Measurements from ENCODE around the gene KRTAP10-8.
"Not testable (repeated sequence)": the region's sequence is repeated elsewhere in the genome, so short reads cannot be mapped to it uniquely, and the experiment has no call there.

DNA sequence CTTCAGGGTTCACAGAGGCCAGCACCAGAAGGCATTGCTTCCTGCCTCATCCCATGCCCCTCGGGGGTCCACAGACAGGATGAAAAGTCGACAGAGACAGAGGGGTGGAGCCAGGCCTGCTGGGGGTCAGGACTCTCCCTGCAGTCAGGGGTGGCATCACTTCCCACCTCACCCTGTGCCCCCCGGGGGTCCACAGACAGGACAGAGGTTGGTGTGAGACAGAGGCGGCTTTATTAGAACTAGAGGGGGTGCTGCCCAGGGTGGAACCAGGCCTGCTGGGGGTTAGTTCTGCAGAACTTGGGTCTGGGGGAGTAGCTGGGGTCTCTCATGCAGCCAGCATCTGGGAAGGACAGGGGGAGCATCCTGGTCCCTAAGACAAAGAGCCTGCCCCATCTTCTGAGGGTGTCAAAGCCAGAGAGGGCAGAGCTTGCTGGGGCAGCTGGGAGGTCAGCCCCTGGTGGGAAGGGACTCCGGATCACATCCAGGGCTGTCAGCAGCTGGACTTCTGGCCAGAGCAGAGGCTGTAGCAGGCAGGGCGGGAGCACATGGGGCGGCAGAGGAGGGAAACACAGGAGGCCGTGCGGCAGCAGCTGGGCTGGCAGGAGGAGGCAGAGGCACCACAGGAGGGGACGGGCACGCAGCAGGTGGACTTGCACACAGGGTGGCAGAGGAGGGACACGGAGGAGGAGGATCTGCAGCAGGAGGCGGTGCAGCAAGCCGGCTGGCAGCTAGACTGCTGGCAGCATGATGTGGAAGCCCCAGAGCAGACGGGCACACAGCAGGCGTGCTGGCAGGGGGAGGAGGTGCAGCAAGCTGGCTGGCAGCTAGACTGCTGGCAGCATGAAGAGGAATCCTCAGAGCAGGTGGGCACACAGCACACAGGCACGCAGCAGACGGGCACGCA is 20.7 kb upstream of the KRTAP10-8 start:
- TF ChIP-seq, protein P1, sequence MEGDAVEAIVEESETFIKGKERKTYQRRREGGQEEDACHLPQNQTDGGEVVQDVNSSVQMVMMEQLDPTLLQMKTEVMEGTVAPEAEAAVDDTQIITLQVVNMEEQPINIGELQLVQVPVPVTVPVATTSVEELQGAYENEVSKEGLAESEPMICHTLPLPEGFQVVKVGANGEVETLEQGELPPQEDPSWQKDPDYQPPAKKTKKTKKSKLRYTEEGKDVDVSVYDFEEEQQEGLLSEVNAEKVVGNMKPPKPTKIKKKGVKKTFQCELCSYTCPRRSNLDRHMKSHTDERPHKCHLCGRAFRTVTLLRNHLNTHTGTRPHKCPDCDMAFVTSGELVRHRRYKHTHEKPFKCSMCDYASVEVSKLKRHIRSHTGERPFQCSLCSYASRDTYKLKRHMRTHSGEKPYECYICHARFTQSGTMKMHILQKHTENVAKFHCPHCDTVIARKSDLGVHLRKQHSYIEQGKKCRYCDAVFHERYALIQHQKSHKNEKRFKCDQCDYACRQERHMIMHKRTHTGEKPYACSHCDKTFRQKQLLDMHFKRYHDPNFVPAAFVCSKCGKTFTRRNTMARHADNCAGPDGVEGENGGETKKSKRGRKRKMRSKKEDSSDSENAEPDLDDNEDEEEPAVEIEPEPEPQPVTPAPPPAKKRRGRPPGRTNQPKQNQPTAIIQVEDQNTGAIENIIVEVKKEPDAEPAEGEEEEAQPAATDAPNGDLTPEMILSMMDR (IDR thresholded peaks at IDR 0.05; ENCODE audit: low read depth, low read length, poor library complexity, severe bottlenecking): not testable (repeated sequence)
- TF ChIP-seq EZH2phosphoT487 (IDR thresholded peaks at IDR 0.05; ENCODE audit: borderline replicate concordance, low read length): not testable (repeated sequence)
